SK-N-SH treated with all-trans-retinoic acid at 6 μM for 48 hours (cell line): ENCODE results near the gene GANC.
"Not testable (repeated sequence)": the region's sequence is repeated elsewhere in the genome, so short reads cannot be mapped to it uniquely, and the experiment has no call there.

Source experiments
- ATAC-seq: fragments of 200-7000 bp; cut with Tn5 transposase; 3 replicates; pipeline ENCODE4 v1.9.1; 2020; ENCODE audit warnings: mild to moderate bottlenecking, moderate library complexity
- ARNTL ChIP-seq: fragments of 450-650 bp; formaldehyde crosslinking; IDR thresholded peaks from 2 replicates; pipeline ENCODE4 v1.5.0; 2020; ENCODE audit warnings: low read depth, mild to moderate bottlenecking, moderate library complexity, borderline replicate concordance
- BACH2 ChIP-seq: fragments of 250-450 bp; sonication (Bioruptor Pico); IDR thresholded peaks from 2 replicates; pipeline ENCODE4 v1.9.0; 2021; ENCODE audit warnings: mild to moderate bottlenecking, borderline replicate concordance
- CSRNP3 ChIP-seq: fragments of 250-450 bp; sonication (Bioruptor Pico); IDR thresholded peaks from 2 replicates; pipeline ENCODE4 v1.5.1; 2021; ENCODE audit warnings: mild to moderate bottlenecking, moderate library complexity
- ESRRG ChIP-seq: fragments of 250-450 bp; sonication (Bioruptor Pico); IDR thresholded peaks from 2 replicates; pipeline ENCODE4 v1.6.1; 2021; ENCODE audit warnings: mild to moderate bottlenecking
- GLIS3 ChIP-seq: fragments of 250-450 bp; sonication (Bioruptor Pico); IDR thresholded peaks from 2 replicates; pipeline ENCODE4 v1.5.0; 2020; ENCODE audit warnings: mild to moderate bottlenecking, moderate library complexity
- ISL1 ChIP-seq: fragments of 250-450 bp; sonication (Bioruptor Pico); IDR thresholded peaks from 2 replicates; pipeline ENCODE4 v2.1.2; 2022; ENCODE audit warnings: mild to moderate bottlenecking, moderate library complexity
- OSR1 ChIP-seq: fragments of 250-450 bp; sonication (Bioruptor Pico); IDR thresholded peaks from 2 replicates; pipeline ENCODE4 v1.8.0; 2022; ENCODE audit warnings: moderate library complexity, mild to moderate bottlenecking, inconsistent platforms
- PATZ1 ChIP-seq: fragments of 250-450 bp; sonication (Bioruptor Pico); IDR thresholded peaks from 2 replicates; pipeline ENCODE4 v1.8.0; 2020; ENCODE audit warnings: mild to moderate bottlenecking, moderate library complexity, borderline replicate concordance
- POU6F1 ChIP-seq: fragments of 250-450 bp; sonication (Bioruptor Pico); IDR thresholded peaks from 2 replicates; pipeline ENCODE4 v1.8.0; 2021; ENCODE audit warnings: low read depth, mild to moderate bottlenecking, moderate library complexity, borderline replicate concordance
- PPARA ChIP-seq: fragments of 250-450 bp; sonication (Bioruptor Pico); IDR thresholded peaks from 2 replicates; pipeline ENCODE4 v1.5.0; 2020; ENCODE audit warnings: mild to moderate bottlenecking, borderline replicate concordance
- RARB ChIP-seq: fragments of 250-450 bp; sonication (Bioruptor Pico); IDR thresholded peaks from 2 replicates; pipeline ENCODE4 v1.8.0; 2021; ENCODE audit warnings: mild to moderate bottlenecking, moderate library complexity
- SNAI2 ChIP-seq: fragments of 250-450 bp; sonication (Bioruptor Pico); IDR thresholded peaks from 2 replicates; pipeline ENCODE4 v1.5.0; 2020; ENCODE audit warnings: mild to moderate bottlenecking, moderate library complexity
- TCF4 ChIP-seq: fragments of 250-450 bp; sonication (Bioruptor Pico); IDR thresholded peaks from 2 replicates; pipeline ENCODE4 v1.8.0; 2021; ENCODE audit warnings: mild to moderate bottlenecking, moderate library complexity, borderline replicate concordance
- TOX ChIP-seq: fragments of 250-450 bp; sonication (Bioruptor Pico); IDR thresholded peaks from 2 replicates; pipeline ENCODE4 v1.8.0; 2021; ENCODE audit warnings: mild to moderate bottlenecking, moderate library complexity, borderline replicate concordance
- ZC3H10 ChIP-seq: fragments of 250-450 bp; sonication (Bioruptor Pico); IDR thresholded peaks from 2 replicates; pipeline ENCODE4 v1.5.1; 2021; ENCODE audit warnings: mild to moderate bottlenecking, moderate library complexity
- ZFP3 ChIP-seq: fragments of 250-450 bp; sonication (Bioruptor Pico); IDR thresholded peaks from 2 replicates; pipeline ENCODE4 v1.5.0; 2020; ENCODE audit warnings: mild to moderate bottlenecking, moderate library complexity
- ZFP30 ChIP-seq: fragments of 450-650 bp; formaldehyde crosslinking; IDR thresholded peaks from 2 replicates; pipeline ENCODE4 v1.5.0; 2022; ENCODE audit warnings: mild to moderate bottlenecking, moderate library complexity
- ZNF565 ChIP-seq: fragments of 450-650 bp; formaldehyde crosslinking; conservative IDR thresholded peaks from 2 replicates; pipeline ENCODE4 v1.5.0; 2020; ENCODE audit warnings: low read depth, mild to moderate bottlenecking, moderate library complexity
- ZNF70 ChIP-seq: fragments of 450-650 bp; formaldehyde crosslinking; IDR thresholded peaks from 2 replicates; pipeline ENCODE4 v1.5.0; 2020; ENCODE audit warnings: mild to moderate bottlenecking, moderate library complexity
- ZNF8 ChIP-seq: fragments of 450-650 bp; formaldehyde crosslinking; IDR thresholded peaks from 2 replicates; pipeline ENCODE4 v1.5.0; 2020; ENCODE audit warnings: mild to moderate bottlenecking, moderate library complexity
- TF ChIP-seq, protein P1 (sequence below): fragments of 250-450 bp; sonication (Bioruptor Pico); IDR thresholded peaks from 2 replicates; pipeline ENCODE4 v1.5.1; 2020; ENCODE audit warnings: low read depth, mild to moderate bottlenecking, moderate library complexity
- TF ChIP-seq, protein P2 (sequence below): fragments of 250-450 bp; sonication (Bioruptor Pico); IDR thresholded peaks from 2 replicates; pipeline ENCODE4 v1.5.0; 2020; ENCODE audit warnings: mild to moderate bottlenecking, moderate library complexity

GANC gene

GRCh38 chr15:42332331-42332730, 59.3 kb downstream of the GANC start:
- no peak for ATAC-seq
- TF ChIP-seq, protein P1, sequence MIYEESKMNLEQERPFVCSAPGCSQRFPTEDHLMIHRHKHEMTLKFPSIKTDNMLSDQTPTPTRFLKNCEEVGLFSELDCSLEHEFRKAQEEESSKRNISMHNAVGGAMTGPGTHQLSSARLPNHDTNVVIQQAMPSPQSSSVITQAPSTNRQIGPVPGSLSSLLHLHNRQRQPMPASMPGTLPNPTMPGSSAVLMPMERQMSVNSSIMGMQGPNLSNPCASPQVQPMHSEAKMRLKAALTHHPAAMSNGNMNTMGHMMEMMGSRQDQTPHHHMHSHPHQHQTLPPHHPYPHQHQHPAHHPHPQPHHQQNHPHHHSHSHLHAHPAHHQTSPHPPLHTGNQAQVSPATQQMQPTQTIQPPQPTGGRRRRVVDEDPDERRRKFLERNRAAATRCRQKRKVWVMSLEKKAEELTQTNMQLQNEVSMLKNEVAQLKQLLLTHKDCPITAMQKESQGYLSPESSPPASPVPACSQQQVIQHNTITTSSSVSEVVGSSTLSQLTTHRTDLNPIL (CRISPR knock-in tag): no peak
- TF ChIP-seq TCF4 (CRISPR knock-in tag): no peak
- no peak for TF ChIP-seq ZNF70
- TF ChIP-seq PPARA (CRISPR knock-in tag): no peak
- no peak for TF ChIP-seq SNAI2
- TF ChIP-seq CSRNP3 (CRISPR knock-in tag): no peak
- TF ChIP-seq, protein P2, sequence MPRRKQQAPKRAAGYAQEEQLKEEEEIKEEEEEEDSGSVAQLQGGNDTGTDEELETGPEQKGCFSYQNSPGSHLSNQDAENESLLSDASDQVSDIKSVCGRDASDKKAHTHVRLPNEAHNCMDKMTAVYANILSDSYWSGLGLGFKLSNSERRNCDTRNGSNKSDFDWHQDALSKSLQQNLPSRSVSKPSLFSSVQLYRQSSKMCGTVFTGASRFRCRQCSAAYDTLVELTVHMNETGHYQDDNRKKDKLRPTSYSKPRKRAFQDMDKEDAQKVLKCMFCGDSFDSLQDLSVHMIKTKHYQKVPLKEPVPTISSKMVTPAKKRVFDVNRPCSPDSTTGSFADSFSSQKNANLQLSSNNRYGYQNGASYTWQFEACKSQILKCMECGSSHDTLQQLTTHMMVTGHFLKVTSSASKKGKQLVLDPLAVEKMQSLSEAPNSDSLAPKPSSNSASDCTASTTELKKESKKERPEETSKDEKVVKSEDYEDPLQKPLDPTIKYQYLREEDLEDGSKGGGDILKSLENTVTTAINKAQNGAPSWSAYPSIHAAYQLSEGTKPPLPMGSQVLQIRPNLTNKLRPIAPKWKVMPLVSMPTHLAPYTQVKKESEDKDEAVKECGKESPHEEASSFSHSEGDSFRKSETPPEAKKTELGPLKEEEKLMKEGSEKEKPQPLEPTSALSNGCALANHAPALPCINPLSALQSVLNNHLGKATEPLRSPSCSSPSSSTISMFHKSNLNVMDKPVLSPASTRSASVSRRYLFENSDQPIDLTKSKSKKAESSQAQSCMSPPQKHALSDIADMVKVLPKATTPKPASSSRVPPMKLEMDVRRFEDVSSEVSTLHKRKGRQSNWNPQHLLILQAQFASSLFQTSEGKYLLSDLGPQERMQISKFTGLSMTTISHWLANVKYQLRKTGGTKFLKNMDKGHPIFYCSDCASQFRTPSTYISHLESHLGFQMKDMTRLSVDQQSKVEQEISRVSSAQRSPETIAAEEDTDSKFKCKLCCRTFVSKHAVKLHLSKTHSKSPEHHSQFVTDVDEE (CRISPR knock-in tag): no peak
- no peak for TF ChIP-seq ZNF565
- no peak for TF ChIP-seq OSR1
- no peak for TF ChIP-seq ESRRG (CRISPR knock-in tag)
- no peak for TF ChIP-seq ZFP3 (CRISPR knock-in tag)
- TF ChIP-seq ISL1: no peak
- TF ChIP-seq RARB (CRISPR knock-in tag): no peak
- TF ChIP-seq TOX (CRISPR knock-in tag): no peak

GRCh38 chr15:42335074-42335473, 62.1 kb downstream of the GANC start:
- TF ChIP-seq ZC3H10 (CRISPR knock-in tag) (no peak), TCF4 (CRISPR knock-in tag) (no peak), RARB (CRISPR knock-in tag) (no peak), POU6F1 (CRISPR knock-in tag) (no peak), ZNF70 (no peak), ARNTL (CRISPR knock-in tag) (no peak), ZFP3 (CRISPR knock-in tag) (no peak), BACH2 (CRISPR knock-in tag) (no peak), GLIS3 (CRISPR knock-in tag) (no peak), ISL1 (no peak), ZFP30 (CRISPR knock-in tag) (no peak), ZNF565 (no peak), TOX (CRISPR knock-in tag) (no peak), PATZ1 (CRISPR knock-in tag) (no peak), ZNF8 (CRISPR knock-in tag) (no peak)
- TF ChIP-seq, protein P1 (CRISPR knock-in tag): no peak
- TF ChIP-seq, protein P2 (CRISPR knock-in tag): no peak
- no peak for ATAC-seq

DNA sequence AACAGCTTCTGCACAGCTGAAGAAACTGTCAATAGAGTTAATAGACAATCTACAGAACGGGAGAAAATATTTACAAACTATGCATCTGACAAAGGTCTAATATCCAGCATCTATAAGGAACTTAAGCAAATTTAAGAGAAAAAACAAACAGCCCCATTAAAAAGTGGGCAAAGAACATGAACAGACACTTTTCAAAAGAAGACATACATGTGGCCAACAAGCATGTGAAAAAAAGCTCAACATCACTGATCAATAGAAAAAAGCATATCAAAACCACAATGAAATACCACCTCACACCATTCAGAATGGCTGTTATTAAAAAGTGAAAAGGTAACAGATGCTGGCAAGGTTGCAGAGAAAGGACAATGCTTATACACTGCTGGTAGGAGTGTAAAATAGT, 63.6 kb downstream of the GANC start:
- ATAC-seq: not testable (repeated sequence)
